GM18870 (cell line): ENCODE results near the gene EPN2.
A peak's percentile ranks its signal among the peaks of the same experiment; 100 is the strongest.

ENCODE experiments used
- ATAC-seq: cut with Tn5 transposase; IDR thresholded peaks from one replicate; pipeline ENCODE4 v1.9.1; 2021; ENCODE audit warnings: moderate library complexity; ENCODE audit not compliant: unreplicated experiment

Gene EPN2

DNA sequence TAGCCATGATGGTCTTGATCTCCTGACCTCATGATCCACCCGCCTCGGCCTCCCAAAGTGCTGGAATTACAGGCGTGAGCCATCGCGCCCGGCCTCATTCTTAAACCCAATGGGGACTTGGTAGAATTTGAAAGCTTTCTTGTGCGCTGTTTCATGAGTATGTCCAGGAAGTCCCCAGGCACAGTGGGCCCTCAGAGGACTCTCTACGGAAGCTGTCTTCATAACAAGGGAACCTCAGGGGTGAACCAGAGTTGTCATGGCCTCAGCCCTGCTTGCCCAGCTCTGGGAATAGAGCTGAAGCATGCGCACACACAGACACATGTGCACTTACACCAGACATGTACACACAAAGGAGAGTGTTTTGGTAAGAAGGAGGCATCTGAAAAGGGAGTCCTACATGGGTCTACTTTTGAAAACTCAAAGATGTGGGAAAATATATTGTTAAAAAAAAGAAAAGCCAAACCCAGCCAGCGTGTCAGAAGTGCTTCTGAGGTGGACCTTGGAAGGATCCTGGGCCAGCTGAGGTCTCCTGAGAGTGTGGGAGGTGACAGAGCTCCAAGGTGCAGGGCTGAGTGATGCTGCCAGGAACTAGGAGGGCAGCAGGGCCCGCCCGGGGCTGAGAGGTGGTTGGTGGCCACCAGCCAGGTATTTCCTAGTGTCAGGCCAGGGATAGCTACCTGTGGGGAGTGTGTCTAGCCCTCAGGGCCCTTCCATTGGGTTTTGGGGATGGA lies 54.6 kb downstream of the EPN2 start:
- no peak for ATAC-seq

DNA sequence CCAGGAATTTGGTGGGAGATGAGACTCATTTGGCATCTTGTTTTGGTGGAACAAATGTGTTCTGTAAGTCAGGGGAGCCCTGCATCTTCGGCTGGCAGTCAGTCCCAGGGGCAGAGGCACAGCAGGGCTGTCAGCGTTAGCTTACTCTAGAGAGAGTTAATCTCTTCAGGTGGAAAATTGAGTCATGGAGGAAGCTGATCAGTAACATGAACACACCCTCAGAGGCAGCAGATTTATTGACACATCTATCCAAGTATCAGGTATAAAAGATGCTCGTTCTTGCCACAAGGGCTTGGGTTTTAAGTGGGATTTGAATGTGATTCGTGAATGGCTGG lies 55.2 kb downstream of the EPN2 start:
- ATAC-seq, result no peak

DNA sequence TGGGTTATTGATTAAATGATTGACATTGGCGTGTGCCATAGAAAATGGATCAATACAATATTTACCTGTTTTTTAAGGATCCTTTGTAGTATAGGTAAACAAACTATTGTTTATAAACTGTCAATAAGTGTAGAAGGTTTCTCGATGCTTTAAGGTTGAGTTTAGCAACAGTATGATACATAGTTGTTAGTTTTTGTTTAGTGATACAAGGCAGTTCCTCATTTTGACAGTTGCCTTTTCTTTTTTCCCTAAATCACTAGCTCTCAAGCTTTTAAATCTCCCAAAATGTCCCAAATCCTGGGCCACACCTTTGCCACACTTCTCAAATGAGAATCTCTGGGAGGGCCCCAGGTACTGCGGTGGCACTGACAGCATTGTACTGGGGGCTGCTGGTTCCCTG lies 57.3 kb downstream of the EPN2 start:
- ATAC-seq, result no peak

DNA sequence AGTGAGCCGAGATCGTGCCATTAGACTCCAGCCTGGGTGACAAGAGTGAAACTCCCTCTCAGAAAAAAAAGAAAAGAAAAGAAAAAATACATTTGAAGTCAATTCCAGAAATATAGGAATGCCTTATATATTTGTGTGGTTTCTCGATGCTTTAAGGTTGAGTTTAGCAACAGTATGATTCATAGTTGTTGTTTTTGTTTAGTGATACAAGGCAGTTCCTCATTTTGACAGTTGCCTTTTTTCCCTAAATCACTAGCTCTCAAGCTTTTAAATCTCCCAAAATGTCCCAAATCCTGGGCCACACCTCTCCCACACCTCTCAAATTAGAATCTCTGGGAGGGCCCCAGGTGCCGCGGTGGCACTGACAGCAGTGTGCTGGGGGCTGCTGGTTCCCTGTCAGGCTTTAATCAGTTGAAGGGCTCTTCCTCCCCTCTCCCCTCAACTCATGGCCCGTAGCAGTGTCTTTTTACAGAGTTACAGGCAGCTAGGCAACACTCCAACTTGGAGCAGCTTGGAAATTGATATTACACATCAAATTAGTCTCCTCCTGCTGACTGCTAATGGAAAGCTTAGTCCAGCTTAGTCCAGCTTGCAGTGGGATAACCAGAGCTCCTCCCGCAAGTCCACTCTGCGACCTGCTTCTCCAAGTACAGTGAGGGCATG lies 58.4 kb downstream of the EPN2 start:
- no peak for ATAC-seq

DNA sequence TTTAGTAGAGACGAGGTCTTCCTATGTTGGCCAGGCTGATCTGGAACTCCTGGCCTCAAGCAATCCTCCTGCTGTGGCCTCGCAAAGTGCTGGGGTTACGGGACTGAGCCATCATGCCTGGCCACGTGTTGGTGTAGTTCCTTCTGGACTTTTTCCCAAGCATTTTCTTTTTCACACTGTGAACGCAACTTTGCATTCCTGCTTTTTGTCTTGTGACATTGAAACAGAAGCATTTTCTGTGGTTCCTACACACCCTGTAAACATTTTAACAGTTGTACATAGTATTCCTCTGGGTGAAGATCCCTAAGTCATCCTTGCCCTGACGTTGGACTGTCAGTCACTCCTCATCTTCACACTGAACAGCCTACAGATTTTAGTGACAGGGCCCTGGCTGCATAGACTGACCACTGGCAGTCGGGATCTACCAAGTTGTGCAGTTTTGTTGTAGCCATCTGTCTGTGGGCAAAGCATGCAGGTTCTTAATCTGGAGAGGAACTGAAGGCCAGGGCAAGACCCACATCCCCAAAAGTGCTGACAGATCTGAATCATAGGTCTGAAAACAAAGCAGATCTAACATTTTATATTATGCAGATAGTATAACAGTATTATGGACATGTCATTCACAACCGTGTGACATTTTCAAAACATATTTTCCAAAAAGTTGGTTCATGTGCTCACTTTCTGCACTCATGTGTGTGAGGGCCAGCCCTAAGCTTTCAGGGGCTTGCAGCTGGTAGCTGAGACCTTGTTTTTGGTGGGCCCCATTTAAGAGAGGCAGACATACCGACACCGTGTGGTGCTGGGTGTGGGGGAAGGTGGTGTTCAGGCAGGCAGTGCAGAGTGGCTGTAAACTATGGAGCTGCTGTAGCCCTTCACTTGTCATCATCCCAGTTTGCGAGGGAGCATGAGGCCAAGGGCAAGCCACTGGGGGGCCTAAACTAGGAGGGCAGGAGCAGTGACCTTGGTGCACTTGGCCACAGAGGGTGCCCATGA lies 59.9 kb downstream of the EPN2 start:
- no peak for ATAC-seq

DNA sequence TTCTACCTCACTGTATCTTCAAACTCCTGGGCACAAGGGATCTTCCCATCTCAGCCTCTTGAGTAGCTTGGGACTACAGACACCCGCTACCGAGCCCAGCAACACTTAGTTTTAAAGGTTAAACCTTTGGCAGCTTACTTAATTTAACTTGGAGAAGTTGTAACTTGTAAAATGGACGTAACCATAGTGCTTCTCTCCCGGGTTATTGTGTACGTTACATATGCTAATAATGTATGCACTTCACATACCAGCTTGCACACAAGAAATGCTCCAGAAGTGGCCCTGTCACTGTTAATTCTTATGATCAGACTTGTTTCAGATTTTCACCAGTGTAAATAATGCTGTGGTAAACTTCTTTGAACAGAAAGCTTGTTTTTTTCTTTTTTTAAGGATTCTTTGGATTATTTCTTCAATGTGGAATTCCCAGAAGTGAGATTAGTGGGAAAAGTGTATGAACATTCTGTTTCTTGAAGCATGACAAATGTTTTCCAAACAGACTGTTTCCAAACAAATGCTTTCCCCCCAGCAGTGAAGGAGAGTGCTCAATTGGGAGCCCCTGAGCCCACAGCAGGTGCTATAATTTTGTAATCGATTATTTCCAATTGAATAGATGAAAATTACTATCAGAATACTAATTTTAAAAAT lies 61.5 kb downstream of the EPN2 start:
- no peak for ATAC-seq

DNA sequence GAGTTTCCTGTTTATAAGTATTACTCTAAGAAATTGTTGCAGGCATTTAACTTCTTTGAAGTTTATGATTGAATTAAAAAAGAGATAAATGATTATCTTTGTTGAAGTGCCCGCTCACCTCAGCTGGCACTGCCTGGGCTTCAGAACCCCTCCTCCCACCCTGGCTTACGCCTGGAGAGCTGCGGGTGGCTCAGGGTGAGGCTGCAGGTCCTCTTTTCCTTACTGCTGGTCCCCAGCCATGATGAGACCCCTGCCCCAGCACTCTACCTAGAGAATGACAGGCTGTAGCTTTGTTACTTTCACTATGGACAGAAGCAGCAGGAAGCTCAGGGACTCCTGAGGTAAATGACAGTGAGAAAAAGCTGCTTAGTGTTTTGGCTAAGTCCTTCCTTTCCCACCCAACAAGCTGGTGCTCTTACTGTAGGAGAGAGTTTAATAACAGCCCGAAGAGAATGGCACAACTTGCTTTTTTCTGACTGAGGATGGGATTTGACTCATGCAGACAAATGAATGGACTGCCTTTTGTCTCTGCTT lies 62.1 kb downstream of the EPN2 start:
- ATAC-seq, result no peak

DNA sequence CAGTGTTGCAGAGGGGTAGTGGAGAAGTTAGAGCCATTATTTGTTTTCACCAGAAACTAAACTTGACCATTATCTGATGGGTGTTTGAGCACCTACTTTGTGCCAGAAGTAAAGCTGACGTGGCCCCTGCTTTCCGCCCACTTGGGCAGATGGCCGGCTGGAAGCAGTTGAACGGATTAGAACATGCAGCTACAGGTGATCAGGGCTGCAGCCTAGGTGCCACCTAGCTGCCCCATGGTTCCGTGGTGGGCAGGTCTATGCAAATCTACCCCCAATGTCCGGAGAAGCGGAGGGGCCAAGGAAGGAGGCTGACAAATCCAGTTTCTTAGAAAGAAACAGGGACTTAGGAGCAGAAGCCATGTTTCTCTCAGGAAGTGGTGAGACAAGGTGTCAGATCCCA lies 62.7 kb downstream of the EPN2 start:
- no peak for ATAC-seq

DNA sequence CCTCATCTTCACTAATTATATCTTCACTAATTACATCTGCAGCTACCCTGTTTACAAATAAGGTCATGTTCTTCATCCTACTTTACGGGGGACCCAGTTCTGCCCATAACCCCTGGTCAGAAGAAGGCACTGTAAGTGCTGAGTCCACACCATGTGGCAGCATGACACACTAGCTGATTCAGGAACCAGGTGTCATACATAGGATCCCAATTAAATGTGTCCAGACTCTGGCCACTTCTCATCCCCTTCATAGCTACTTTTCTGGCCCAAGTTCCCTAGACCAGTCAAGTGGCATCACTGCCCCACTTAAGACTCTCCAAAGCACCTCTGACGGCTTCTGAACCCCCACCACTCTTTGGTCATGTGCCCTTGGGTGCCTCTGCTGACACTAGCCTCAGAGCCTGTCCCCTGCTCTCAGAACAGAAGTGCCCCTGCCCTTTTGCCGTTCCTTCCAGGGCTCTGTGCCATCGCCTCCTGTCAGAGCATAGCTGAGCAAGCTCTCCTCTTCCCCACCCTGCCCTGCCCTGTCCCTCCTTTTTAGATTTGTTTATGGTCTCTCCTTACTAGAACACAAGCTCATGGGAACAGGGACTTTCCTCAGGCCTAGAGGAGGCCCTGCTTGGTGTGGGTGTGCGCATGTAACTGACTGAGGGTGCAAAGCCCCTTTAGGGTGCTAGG lies 64.2 kb downstream of the EPN2 start:
- no peak for ATAC-seq

DNA sequence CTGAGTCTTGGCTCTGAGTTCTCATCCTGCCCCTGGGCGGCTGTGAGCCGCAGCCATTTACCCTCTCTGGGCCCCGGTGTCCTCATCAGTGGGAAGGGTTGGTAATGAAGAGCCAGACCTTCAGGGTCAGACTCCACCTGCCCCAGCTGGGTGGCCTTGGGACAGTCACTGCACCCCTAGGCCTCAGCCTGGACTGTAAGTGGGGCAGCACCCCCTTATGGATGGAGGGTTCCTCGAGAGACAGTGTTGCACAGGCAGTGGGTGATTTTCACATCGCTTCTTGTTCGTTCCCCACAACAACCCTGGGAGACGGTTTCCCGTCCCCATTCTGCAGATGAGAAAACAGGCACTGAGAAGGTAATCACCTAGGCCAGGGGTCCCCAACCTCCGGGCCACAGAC lies 64.8 kb downstream of the EPN2 start:
- ATAC-seq, result no peak

DNA sequence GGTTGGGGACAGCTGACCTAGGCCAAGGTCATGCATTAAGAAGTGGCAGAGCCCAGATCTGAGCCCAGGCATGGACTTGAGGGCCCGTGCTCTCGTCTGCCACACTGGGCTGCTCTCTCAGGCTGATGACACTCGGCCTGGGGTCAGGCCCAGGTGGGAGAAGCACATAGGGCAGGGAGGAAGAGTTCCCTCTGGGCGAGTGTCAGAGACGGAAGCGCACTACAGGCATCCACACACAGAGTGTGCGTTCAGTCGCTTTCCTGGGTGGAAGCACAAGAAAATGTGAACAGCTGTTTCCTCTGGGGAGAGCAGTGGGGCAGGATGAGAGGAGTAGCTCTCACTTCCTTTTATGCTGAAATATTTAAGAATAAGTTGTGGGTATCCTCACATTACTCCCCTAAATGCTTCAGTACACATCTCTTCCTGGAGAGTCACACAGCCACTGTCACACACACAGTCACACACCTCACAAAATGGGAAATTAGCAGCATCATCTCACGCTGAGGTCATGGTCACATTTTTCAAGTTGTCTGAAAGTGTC lies 65.7 kb downstream of the EPN2 start:
- ATAC-seq, result no peak

DNA sequence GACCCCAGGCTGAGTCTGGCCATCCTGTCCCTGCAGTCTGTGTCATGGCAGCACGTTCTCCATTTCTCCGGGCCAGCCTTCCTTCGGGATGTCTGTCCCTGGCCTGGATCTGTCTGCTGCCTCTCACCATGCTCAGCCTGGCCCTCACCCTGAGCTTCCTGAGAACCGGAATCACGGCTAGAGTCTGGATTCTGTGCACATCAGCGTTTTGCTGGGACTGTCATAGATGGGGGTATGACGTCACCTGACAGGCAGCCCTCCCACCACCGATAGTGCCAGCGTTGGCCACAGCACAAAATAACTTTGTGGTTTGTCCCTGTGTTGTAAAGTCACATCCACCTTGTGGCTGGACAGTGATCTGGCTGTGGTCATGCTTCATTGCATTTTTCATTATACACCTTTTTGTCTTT lies 66.2 kb downstream of the EPN2 start:
- ATAC-seq, result no peak

DNA sequence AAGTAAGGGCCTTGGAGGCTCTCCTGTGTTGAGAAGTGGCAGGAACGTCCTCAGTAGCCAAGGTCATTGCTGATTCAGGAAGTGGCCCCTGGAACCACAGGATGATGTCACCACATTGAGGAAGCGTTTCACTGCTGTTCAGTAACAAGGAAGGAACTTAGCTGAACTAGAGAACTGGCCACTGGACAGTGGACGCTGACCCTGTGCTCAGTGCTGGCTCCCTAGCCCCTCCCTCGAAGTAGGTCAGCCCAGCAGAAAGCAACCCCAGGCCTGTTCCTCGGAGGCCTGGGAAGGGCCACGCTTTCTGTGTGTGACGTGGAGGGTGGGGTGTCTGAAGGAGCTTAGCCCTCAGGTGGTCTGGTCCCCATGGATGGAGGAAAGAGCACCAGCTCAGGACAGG lies 67.0 kb downstream of the EPN2 start:
- no peak for ATAC-seq

DNA sequence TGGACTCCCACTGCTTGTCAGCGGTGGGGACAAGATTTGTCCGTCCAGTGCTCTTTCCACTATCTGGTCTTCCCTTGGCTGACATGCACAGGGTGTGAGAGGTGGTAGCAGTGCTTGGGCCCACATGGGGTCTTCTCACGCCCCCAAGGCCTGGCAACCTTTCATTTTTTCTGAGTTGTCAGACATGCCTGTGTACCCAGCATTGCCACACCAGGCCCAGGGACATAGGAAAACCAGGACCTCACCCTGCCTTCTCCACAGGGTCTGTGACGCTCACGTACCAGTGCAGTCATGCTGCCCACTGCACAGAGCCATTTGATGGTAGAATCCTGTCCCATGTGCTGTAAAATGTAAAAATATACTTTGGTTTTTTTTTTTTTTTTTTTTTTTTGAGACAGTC lies 67.6 kb downstream of the EPN2 start:
- ATAC-seq, result no peak

DNA sequence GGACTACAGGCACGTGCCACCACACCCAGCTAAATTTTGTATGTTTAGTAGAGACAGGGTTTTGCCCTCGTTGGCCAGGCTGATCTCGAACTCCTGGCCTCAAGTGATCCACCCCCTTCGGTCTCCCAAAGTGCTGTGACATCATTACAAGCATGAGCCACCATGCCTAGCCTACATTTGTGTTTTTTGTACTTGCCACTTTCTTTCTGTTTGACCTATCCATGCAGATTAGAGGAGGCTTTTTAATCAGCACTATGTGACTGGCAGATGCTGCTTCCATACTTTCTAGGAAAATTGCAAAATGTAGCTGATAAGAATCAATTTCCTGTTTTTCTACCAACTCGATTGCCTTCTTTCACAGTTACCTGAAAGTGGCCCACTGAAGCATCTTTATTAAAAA lies 68.1 kb downstream of the EPN2 start:
- ATAC-seq, result no peak

DNA sequence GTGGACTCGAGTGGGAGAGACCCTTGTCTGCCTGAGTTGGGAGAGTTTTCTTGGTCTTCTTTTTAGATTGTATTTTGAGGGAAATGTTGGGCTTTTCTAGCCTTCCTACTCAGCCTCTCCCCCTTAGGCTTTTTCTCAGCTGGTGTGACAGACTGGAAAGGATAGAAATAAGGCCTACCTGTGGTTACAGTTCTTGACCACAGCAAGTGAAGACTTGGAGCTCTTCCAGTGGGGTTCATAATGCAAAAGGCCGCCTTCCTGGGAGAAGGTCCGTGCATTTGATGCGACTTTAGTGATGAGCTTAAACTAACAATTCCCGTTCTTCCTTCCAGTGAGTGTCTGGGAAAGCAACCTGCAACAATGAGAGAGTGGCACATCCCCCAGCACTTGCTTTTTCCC lies 68.6 kb downstream of the EPN2 start:
- no peak for ATAC-seq

DNA sequence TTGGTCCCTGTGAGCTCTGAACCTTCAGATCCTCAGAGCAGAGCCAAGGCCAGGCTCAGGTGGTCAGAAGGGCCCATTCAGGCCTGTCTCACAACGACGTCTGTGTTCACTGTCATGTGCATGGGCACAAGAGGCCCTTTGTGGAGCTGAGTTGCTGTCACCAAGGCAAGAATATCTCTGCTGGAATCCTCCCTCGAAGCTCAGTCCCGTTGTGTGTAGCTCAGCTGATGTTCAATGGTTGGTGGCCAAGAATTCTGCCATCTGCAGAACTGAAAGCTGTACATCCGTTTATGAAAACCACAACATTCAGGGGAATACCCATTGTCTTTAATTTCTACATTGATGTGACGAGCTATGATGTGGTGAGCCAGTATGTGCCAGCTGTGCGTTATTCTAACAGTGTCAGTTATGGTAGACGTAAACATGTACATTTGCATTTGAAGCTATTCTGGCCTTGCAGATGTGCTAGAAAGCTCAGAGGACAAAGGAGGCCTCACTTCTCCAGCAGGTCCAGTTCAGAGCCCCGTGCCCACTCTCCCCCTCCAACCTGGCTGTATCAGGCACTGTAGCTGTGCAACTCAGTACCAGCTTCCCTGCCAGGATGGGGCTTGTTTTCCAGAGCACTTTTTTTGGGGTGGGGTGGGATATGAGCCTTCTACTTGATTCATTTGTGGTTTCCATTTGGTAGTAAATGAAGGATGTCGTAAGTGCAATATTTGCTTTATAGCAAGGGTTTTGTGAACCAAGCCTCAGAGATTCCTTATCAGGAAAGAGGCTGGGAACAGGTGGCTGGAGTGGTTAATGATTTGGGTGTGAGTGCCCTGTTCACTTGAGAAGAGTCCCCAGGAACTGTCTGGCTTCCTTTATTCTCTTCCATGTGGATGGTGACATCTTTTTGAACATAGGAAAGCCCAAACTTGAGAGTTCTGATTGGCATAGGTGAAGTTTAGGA lies 69.3 kb downstream of the EPN2 start:
- ATAC-seq, result peak; percentile 88

DNA sequence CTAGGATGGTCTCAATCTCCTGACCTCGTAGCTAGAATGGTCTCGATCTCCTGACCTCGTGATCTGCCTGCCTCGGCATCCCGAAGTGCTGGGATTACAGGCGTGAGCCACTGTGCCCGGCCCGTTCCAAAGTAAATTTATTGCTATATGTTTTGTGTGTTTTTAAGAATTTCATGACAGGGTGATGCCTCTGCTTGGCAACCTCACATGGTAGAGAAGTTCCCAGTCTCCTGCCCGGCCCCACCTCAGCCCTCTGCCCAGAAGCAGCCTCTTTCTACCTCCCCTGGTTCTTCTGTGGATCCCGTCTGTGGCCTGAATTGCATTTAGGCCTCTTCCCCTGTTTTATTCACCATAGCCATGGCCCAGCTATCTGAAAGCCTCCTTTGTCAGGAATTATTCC lies 70.4 kb downstream of the EPN2 start:
- no peak for ATAC-seq

DNA sequence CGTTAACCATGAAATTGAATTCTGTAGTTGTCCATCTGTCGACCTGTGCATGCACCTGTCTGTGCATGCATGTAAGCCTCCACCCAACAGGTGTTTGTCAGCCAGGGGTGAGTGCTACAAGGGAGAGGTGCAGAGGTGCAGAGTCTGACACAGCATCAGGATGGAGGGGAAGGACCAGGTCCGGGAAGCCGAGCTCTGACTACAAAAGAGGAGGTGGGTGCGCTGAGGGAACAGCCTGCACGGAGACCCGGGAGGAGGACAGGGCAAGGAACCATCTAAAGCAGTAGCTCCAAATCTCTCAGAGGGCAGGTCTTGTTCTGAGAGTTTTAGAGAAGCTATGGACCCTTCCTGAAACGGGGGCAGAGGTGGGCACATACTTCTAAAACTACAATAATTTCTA lies 71.2 kb downstream of the EPN2 start:
- no peak for ATAC-seq
